Type B pancreatic cell (in vitro differentiated cells): ENCODE results near the gene CISH. TPM values are rescaled to one million over a fixed set of nuclear protein-coding genes. Genes with fewer than 3 reads are reported as not detected.

Source experiments
- DNase-seq: peaks from one replicate; pipeline ENCODE4 v3.0.0; 2021; ENCODE audit warnings: mixed read lengths; ENCODE audit not compliant: unreplicated experiment; ENCODE audit errors: extremely low spot score
- H3K27ac Mint-ChIP-seq: 2 replicates; pipeline ENCODE4 v1.8.0; 2021; ENCODE audit warnings: mild to moderate bottlenecking, mixed read lengths
- H3K27me3 Mint-ChIP-seq: 2 replicates; pipeline ENCODE4 v1.8.0; 2021; ENCODE audit warnings: mixed read lengths
- H3K36me3 Mint-ChIP-seq: 2 replicates; pipeline ENCODE4 v1.8.0; 2021; ENCODE audit warnings: mixed read lengths
- H3K4me1 Mint-ChIP-seq: one replicate; pipeline ENCODE4 v1.8.0; 2021; ENCODE audit warnings: mixed read lengths; ENCODE audit not compliant: unreplicated experiment
- H3K4me3 Mint-ChIP-seq: 2 replicates; pipeline ENCODE4 v1.8.0; 2021; ENCODE audit warnings: mild to moderate bottlenecking, mixed read lengths
- H3K9me3 Mint-ChIP-seq: 2 replicates; pipeline ENCODE4 v1.8.0; 2021; ENCODE audit warnings: mixed read lengths
- total RNA-seq: library from RNA; stranded (reverse); gene quantifications from 2 replicates; pipeline ENCODE4 v1.2.1, GENCODE V29; 2021; ENCODE audit warnings: low replicate concordance
- TF ChIP-seq, protein P1 (sequence below): fragments of 200-600 bp; sonication (generic); conservative IDR thresholded peaks from 2 replicates; pipeline ENCODE4 v1.5.0; 2021; ENCODE audit warnings: antibody characterized with exemption, mild to moderate bottlenecking

The CISH gene
- total RNA-seq, 1 donor from 2014 or later, result 7.0 TPM

- TF ChIP-seq, protein P1, sequence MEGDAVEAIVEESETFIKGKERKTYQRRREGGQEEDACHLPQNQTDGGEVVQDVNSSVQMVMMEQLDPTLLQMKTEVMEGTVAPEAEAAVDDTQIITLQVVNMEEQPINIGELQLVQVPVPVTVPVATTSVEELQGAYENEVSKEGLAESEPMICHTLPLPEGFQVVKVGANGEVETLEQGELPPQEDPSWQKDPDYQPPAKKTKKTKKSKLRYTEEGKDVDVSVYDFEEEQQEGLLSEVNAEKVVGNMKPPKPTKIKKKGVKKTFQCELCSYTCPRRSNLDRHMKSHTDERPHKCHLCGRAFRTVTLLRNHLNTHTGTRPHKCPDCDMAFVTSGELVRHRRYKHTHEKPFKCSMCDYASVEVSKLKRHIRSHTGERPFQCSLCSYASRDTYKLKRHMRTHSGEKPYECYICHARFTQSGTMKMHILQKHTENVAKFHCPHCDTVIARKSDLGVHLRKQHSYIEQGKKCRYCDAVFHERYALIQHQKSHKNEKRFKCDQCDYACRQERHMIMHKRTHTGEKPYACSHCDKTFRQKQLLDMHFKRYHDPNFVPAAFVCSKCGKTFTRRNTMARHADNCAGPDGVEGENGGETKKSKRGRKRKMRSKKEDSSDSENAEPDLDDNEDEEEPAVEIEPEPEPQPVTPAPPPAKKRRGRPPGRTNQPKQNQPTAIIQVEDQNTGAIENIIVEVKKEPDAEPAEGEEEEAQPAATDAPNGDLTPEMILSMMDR, result no peak
- Mint-ChIP-seq H3K4me1 (peaks cover 14% of the 10 kb centered on the region), H3K36me3 (no peaks in the 10 kb centered on the region), H3K4me3 (no peak overlapping the region), H3K27ac (no peak overlapping the region), H3K9me3 (no peaks in the 10 kb centered on the region), H3K27me3 (peaks cover 10% of the 10 kb centered on the region)
- no peak for DNase-seq
Measured at GRCh38 chr3:50571486-50571885, 40.1 kb downstream of the CISH start.

- H3K27me3 Mint-ChIP-seq, result peaks cover 18% of the 10 kb centered on the region
- no peaks in the 10 kb centered on the region for H3K9me3 Mint-ChIP-seq
- TF ChIP-seq, protein P1, result no peak
- peaks cover 14% of the 10 kb centered on the region for H3K4me1 Mint-ChIP-seq
- DNase-seq, result no peak
- H3K36me3 Mint-ChIP-seq, result no peaks in the 10 kb centered on the region
- peak overlapping the region; percentile 9 for H3K27ac Mint-ChIP-seq
- H3K4me3 Mint-ChIP-seq, result peak overlapping the region; percentile 98
Measured at GRCh38 chr3:50570508-50571279, 40.9 kb downstream of the CISH start.

GRCh38 chr3:50568947-50569749, 42.4 kb downstream of the CISH start, which contains the start of gene HEMK1:
Gene HEMK1 (plus strand): TSS chr3:50569522. CDS start chr3:50571105, 1,583 bp downstream.
- no peaks in the 10 kb centered on the region for H3K9me3 Mint-ChIP-seq
- H3K27me3 Mint-ChIP-seq, result peaks cover 21% of the 10 kb centered on the region
- peaks cover 14% of the 10 kb centered on the region for H3K4me1 Mint-ChIP-seq

GRCh38 chr3:50567386-50568167, 44.0 kb downstream of the CISH start, which contains the start of gene C3orf18:
Gene C3orf18 (minus strand): TSS chr3:50567747. CDS start chr3:50565699, 2,048 bp downstream.
- peak; percentile 85 for DNase-seq
- H3K36me3 Mint-ChIP-seq, result no peaks in the 10 kb centered on the region
- H3K27ac Mint-ChIP-seq, result peak within 1 kb of the TSS; percentile 91
- TF ChIP-seq, protein P1, result no peak
- no peaks in the 10 kb centered on the region for H3K9me3 Mint-ChIP-seq
- peak within 1 kb of the TSS; percentile 98 for H3K4me3 Mint-ChIP-seq
- peaks cover 21% of the 10 kb centered on the region for H3K27me3 Mint-ChIP-seq
- H3K4me1 Mint-ChIP-seq, result peaks cover 14% of the 10 kb centered on the region

More at GRCh38 chr3:50568947-50569749, 42.4 kb downstream of the CISH start, which contains the start of gene HEMK1:
- no peaks in the 10 kb centered on the region for H3K36me3 Mint-ChIP-seq
- TF ChIP-seq, protein P1, result no peak
- DNase-seq, result peak; percentile 94
- H3K4me3 Mint-ChIP-seq, result peak within 1 kb of the TSS; percentile 98
- peak within 1 kb of the TSS; percentile 91 for H3K27ac Mint-ChIP-seq

- H3K4me3 Mint-ChIP-seq, result peak overlapping the region; percentile 74
- H3K27me3 Mint-ChIP-seq, result peaks cover 21% of the 10 kb centered on the region
- H3K36me3 Mint-ChIP-seq, result no peaks in the 10 kb centered on the region
- no peak for DNase-seq
- H3K9me3 Mint-ChIP-seq, result no peaks in the 10 kb centered on the region
- TF ChIP-seq, protein P1, result no peak
- peaks cover 14% of the 10 kb centered on the region for H3K4me1 Mint-ChIP-seq
- no peak overlapping the region for H3K27ac Mint-ChIP-seq
Measured at GRCh38 chr3:50567011-50567385, 44.6 kb downstream of the CISH start.
